Stimulated activated CD4-positive, alpha-beta T cell treated with anti-CD3 and anti-CD28 coated beads, TNF-alpha, amount 100 ng/mL, for 4 hours (primary cell): ENCODE results near the gene PSTK.
A peak's percentile ranks its signal among the peaks of the same experiment; 100 is the strongest.

ENCODE experiments used
- DNase-seq, 3 experiments: peaks; one replicate each; pipeline ENCODE4 v3.0.0-alpha.2; 2020; ENCODE audit warnings: low read depth in 3 of 3

The PSTK gene

DNA sequence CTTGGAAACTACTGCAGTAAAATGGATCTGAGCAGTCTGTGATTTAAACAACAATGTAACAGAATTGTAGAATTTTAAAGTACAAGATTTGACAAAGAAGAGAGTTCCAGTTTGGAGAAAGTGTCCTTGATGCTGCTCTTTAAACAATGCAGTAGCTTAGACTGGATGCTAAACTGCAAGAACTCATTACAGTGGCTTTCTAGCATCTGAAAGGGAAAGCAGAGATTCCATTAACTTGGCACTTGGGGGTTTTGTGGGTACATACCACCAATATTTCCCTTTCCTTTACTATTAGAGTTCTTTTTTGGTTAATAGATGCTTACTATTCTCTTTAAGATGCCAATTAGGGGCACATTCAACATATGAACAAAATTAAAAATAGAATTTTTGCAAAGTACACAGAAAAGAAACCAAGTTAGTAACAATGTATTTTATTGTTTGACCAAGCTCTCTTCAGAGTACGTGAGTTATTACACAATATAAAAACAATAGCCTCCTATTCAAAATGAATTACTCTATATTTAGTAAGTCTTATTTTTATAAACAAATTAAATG is 11.9 kb downstream of the PSTK start:
- DNase-seq = no peak

GRCh38 chr10:122993797-122994336 is 13.7 kb downstream of the PSTK start:
- no peak for DNase-seq

- no peak for DNase-seq
Measured at GRCh38 chr10:122995936-122996335, 15.7 kb downstream of the PSTK start.

DNA sequence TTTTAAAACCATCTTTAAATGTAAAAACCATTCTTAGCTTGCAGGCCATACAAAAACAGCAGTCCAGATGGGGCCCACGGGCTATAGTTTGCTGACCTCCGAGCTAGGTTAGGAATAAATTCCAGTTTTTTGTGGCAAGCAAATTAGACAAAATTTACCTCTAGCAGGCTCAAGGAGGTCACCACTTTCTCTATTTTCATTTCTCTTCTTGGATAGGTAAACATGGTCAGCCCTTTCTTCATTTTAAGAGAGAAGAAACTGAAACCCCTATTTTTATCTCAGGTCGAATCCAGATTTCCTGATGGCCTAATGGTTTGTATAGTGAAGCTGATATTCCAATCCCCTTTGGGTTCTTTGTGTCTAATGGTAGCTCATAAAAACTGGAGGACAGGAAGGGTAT is 17.7 kb downstream of the PSTK start:
- no peak for DNase-seq

GRCh38 chr10:122998360-122998917 is 18.2 kb downstream of the PSTK start:
- DNase-seq = no peak

GRCh38 chr10:122998934-122999333 is 18.7 kb downstream of the PSTK start:
- DNase-seq = no peak

- no peak for DNase-seq
Measured at GRCh38 chr10:122999347-122999746, 19.1 kb downstream of the PSTK start.

DNA sequence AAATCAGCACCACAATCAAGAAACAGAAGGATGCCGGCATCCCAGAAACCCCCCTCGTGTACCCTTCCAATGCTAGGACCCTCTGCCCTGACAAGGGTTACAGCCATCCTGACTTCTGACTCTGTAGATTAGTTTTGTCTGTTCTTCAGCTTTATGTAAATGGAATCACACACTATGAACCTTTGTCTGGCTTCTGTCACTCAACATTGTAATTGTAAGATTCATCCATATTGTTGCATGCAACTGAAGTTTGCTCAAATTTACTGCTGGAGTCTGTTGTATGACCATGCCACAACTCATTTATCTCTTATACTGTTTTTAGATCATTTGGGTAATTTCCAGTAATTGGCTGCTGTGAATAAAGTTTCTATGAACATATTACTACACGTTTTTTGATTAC is 20.0 kb downstream of the PSTK start:
- no peak for DNase-seq

DNA sequence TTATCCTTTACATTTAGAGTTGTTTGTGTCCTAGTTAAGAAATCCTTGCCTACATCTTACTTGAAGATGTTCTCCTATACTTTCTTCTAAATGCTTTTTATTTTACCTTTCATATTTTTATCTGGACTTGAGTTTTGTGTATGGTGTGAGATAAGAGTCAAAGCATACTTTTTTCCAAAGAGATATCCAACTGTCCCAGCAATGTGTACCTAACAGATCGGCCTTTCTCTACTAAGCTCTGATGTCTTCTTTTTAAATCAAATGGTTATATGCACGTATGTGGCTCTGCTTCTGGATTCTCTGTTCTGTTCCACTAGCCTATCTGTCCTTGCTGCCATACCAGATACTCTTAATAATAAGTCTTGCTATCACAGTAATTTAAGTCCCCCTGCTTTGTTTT is 21.2 kb downstream of the PSTK start:
- DNase-seq = no peak

DNA sequence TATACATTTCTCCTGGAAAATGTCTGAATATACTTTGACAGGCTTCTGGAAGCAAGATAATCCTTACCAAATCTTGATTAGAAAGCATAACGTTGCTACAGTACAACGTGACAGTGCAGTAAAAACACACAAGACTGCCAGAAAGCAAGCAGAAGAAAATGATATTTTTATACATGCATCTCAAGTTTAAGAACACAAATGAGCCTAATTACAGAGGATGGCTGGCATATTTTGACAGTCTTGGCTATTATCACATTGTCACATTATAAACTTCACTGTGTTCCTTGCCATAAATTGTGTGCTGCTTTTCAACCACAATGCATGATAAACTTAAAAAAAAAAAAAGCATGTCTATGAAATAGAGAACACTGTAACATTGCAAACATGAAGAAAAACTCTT is 24.1 kb downstream of the PSTK start:
- DNase-seq = no peak

DNA sequence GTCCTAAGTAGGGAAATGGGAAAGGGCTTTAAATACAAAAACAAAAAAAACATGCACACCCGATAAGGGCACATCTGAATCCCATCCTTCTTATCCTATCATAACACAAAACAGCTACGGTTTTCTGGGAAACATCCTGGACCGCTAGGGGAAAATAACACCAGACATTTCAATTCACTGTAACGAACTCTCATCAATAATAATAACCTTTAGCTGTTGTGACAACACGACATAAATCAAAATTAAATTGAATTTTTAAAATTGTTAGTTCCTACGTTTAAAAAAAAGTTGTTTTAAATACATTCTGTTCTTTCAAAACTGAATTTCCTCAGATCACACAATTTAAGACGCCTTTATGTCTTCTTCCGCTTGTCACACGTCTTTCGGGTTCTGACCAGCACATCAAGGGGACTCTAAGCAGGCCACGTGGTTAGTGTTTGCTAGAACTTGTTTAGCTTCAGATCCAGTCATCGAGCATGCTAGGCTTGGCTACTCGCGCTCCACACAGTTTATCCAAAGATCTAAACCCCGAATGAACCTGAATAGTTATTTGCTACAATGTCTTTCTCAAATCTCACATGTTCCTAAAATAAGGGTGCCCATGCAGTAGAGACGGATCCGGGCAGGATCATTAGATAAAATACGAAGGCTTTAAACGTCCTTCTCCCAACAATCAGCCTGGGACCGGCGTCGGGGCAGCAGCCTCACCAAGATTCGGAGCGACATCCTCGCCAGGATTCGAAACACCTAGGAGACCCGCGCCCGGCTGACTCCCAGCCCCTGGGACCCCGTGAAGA is 27.6 kb downstream of the PSTK start:
- peak in 2 of 3 experiments; percentile 5 to 23 for DNase-seq

GRCh38 chr10:123008355-123009104 is 28.3 kb downstream of the PSTK start, which contains the start of the genes ACADSB and IKZF5:
TSS of gene ACADSB (plus strand) at chr10:123009006. CDS start at chr10:123009030, 24 bp downstream.
TSS of gene IKZF5 (minus strand) at chr10:123008795. CDS start at chr10:122998625, 10,170 bp downstream.
- DNase-seq = peak; percentile 85 to 94 (median 94)

GRCh38 chr10:123009105-123009820 is 29.1 kb downstream of the PSTK start:
- DNase-seq = peak in 2 of 3 experiments; percentile 0 to 5

- no peak for DNase-seq
Measured at GRCh38 chr10:123011987-123012386, 31.8 kb downstream of the PSTK start.

DNA sequence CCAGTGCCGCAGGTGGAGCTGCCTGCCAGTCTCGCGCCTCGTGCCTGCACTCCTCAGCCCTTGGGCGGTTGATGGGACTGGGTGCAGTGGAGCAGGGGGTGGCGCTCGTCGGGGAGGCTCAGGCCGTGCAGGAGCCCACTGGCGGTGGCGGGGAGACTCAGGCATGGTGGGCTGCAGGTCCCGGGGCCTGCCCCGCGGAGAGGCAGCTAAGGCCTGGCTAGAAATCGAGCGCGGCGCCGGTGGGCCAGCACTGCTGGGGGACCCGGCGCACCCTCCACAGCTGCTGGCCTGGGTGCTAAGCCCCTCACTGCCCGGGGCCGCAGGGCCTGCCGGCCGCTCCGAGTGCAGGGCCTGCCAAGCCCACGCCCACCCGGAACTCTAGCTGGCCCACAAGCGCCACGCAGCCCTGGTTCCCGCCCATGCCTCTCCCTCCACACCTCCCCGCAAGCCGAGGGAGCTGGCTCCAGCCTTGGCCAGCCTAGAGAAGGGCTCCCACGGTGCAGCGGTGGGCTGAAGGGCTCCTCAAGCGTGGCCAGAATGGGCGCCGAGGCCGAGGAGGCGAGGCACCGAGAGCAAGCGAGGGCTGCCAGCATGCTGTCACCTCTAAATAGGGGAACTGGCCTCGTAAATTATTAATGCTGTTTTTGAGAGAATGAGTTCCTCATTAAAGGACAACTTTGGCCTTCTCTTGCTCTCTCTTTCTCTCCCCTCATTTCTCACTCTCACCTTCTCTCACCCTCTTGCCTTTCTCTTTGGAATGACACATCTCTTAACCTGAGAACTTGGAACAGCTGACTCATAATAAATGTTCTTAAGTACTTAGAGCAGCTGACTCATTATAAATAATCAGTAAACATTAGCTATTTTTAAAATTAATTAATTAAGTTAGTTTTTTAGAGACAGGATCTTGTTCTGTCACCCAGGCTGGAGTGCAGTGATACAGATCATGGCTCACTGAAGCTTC is 33.5 kb downstream of the PSTK start:
- DNase-seq = no peak

GRCh38 chr10:123014772-123015171 is 34.6 kb downstream of the PSTK start:
- DNase-seq = no peak

DNA sequence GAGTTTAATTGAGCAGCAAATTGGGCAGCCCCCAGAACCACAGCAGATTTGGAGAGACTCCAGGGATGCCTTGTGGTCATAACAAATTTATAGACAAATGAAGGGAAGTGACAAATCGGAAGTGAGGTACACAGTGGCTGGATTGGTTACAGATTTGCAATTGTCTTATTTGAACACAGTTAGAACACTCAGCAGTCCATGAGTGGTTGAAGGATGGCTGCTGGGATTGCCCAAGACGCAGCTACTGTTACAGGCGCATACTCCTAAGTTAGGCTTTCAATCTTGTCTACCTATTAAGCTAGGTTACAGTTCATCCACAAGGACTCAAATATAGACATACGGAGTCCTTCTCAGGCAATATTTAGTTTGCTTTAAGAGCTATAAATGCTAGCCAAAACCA is 36.0 kb downstream of the PSTK start:
- DNase-seq = no peak

- DNase-seq = no peak
Measured at GRCh38 chr10:123017421-123018165, 37.4 kb downstream of the PSTK start.

DNA sequence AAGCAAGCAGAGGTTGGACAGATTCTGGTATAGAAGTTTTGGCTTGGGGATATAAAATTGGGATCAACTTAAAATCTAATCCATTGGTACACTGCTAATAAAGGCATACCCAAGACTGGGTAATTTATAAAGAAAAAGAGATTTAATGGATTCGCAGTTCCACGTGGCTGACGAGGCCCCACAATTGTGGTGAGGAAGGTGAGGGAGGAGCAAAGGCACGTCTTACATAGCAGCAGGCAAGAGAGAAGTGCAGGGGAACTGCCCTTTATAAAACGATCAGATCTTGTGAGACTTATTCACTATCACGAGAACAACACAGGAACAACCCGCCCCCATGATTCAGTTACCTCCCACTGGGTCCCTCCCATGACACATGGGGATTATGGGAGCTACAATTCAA is 38.3 kb downstream of the PSTK start:
- DNase-seq = no peak
